Measurements from ENCODE around the gene KRT3. TPM values are rescaled to one million over a fixed set of nuclear protein-coding genes. Genes with fewer than 3 reads are reported as not detected.

Gene KRT3
- total and polyA plus RNA-seq, 9 donors, result 0.13 TPM; not detected in 8

- H3K27ac ChIP-seq (ENCODE audit: low read length), result no peak overlapping the region
- no peaks in the 10 kb centered on the region for H3K9me3 ChIP-seq (replicated peaks; ENCODE audit: control insufficient read depth, low read depth, low read length)
- no peak overlapping the region for H3K4me3 ChIP-seq (ENCODE audit: low read length)
- H3K36me3 ChIP-seq (ENCODE audit: control insufficient read depth, insufficient read depth, low read length), result no peaks in the 10 kb centered on the region
- DNase-seq, result no peak
- H3K4me1 ChIP-seq (ENCODE audit: control insufficient read depth, insufficient read depth, low read length), result no peaks in the 10 kb centered on the region
- 48% methylated on average over 4 of the region's 15 CpGs for WGBS (ENCODE audit: insufficient coverage)
- H3K27me3 ChIP-seq (ENCODE audit: control insufficient read depth, insufficient read depth, low read length), result peaks cover 20% of the 10 kb centered on the region
These were observed 39.5 kb upstream of the KRT3 start for GRCh38 chr12:52835271-52836041.

- no peaks in the 10 kb centered on the region for H3K36me3 ChIP-seq (ENCODE audit: control insufficient read depth, insufficient read depth, low read length)
- H3K27me3 ChIP-seq (ENCODE audit: control insufficient read depth, insufficient read depth, low read length), result peaks cover 24% of the 10 kb centered on the region
- 72% methylated on average over 3 of the region's 4 CpGs for WGBS (ENCODE audit: insufficient coverage)
- no peak overlapping the region for H3K27ac ChIP-seq (ENCODE audit: low read length)
- no peaks in the 10 kb centered on the region for H3K9me3 ChIP-seq (replicated peaks; ENCODE audit: control insufficient read depth, low read depth, low read length)
- no peak overlapping the region for H3K4me3 ChIP-seq (ENCODE audit: low read length)
- no peaks in the 10 kb centered on the region for H3K4me1 ChIP-seq (ENCODE audit: control insufficient read depth, insufficient read depth, low read length)
- DNase-seq, result no peak
These were observed 38.7 kb upstream of the KRT3 start for GRCh38 chr12:52834727-52835001.

GRCh38 chr12:52833922-52834726, 38.2 kb upstream of the KRT3 start, which contains the start of gene KRT79:
Gene KRT79 (minus strand): TSS chr12:52834311. CDS start chr12:52834260, 51 bp downstream.
- no peak for DNase-seq
- WGBS (ENCODE audit: insufficient coverage), result 87% methylated on average over 15 of the region's 22 CpGs
- Histone ChIP-seq H3K27ac (ENCODE audit: low read length) (no peak within 1 kb of the TSS), H3K27me3 (ENCODE audit: control insufficient read depth, insufficient read depth, low read length) (peaks cover 24% of the 10 kb centered on the region), H3K36me3 (ENCODE audit: control insufficient read depth, insufficient read depth, low read length) (no peaks in the 10 kb centered on the region), H3K4me1 (ENCODE audit: control insufficient read depth, insufficient read depth, low read length) (no peaks in the 10 kb centered on the region), H3K4me3 (ENCODE audit: low read length) (no peak within 1 kb of the TSS), H3K9me3 (replicated peaks; ENCODE audit: control insufficient read depth, low read depth, low read length) (no peaks in the 10 kb centered on the region)

GRCh38 chr12:52832985-52833905, 37.3 kb upstream of the KRT3 start:
- WGBS (ENCODE audit: insufficient coverage), result 78% methylated on average over 14 of the region's 20 CpGs

GRCh38 chr12:52832451-52832850, 36.5 kb upstream of the KRT3 start:
- WGBS (ENCODE audit: insufficient coverage), result 89% methylated on average over 1 of the region's 3 CpGs
- no peak for DNase-seq
- no peaks in the 10 kb centered on the region for H3K4me1 ChIP-seq (ENCODE audit: control insufficient read depth, insufficient read depth, low read length)
- no peak overlapping the region for H3K27ac ChIP-seq (ENCODE audit: low read length)
- H3K9me3 ChIP-seq (replicated peaks; ENCODE audit: control insufficient read depth, low read depth, low read length), result no peaks in the 10 kb centered on the region
- no peaks in the 10 kb centered on the region for H3K36me3 ChIP-seq (ENCODE audit: control insufficient read depth, insufficient read depth, low read length)
- H3K27me3 ChIP-seq (ENCODE audit: control insufficient read depth, insufficient read depth, low read length), result peaks cover 22% of the 10 kb centered on the region
- no peak overlapping the region for H3K4me3 ChIP-seq (ENCODE audit: low read length)

More at GRCh38 chr12:52832985-52833905, 37.3 kb upstream of the KRT3 start:
- Histone ChIP-seq H3K4me3 (ENCODE audit: low read length) (no peak overlapping the region), H3K27me3 (ENCODE audit: control insufficient read depth, insufficient read depth, low read length) (peaks cover 24% of the 10 kb centered on the region), H3K9me3 (replicated peaks; ENCODE audit: control insufficient read depth, low read depth, low read length) (no peaks in the 10 kb centered on the region), H3K27ac (ENCODE audit: low read length) (no peak overlapping the region), H3K4me1 (ENCODE audit: control insufficient read depth, insufficient read depth, low read length) (no peaks in the 10 kb centered on the region), H3K36me3 (ENCODE audit: control insufficient read depth, insufficient read depth, low read length) (no peaks in the 10 kb centered on the region)
- no peak for DNase-seq

GRCh38 chr12:52831251-52831650, 35.3 kb upstream of the KRT3 start:
- no peak for DNase-seq
- Histone ChIP-seq H3K27me3 (ENCODE audit: control insufficient read depth, insufficient read depth, low read length) (peaks cover 14% of the 10 kb centered on the region), H3K4me1 (ENCODE audit: control insufficient read depth, insufficient read depth, low read length) (no peaks in the 10 kb centered on the region), H3K9me3 (replicated peaks; ENCODE audit: control insufficient read depth, low read depth, low read length) (no peaks in the 10 kb centered on the region), H3K36me3 (ENCODE audit: control insufficient read depth, insufficient read depth, low read length) (no peaks in the 10 kb centered on the region), H3K27ac (ENCODE audit: low read length) (no peak overlapping the region), H3K4me3 (ENCODE audit: low read length) (no peak overlapping the region)
- 72% methylated on average over 7 of the region's 7 CpGs for WGBS (ENCODE audit: insufficient coverage)

GRCh38 chr12:52829986-52830770, 34.3 kb upstream of the KRT3 start:
- no peaks in the 10 kb centered on the region for H3K9me3 ChIP-seq (replicated peaks; ENCODE audit: control insufficient read depth, low read depth, low read length)
- H3K27me3 ChIP-seq (ENCODE audit: control insufficient read depth, insufficient read depth, low read length), result peaks cover 14% of the 10 kb centered on the region
- no peak for DNase-seq
- no peaks in the 10 kb centered on the region for H3K4me1 ChIP-seq (ENCODE audit: control insufficient read depth, insufficient read depth, low read length)
- WGBS (ENCODE audit: insufficient coverage), result 67% methylated on average over 6 of the region's 8 CpGs
- no peaks in the 10 kb centered on the region for H3K36me3 ChIP-seq (ENCODE audit: control insufficient read depth, insufficient read depth, low read length)
- H3K27ac ChIP-seq (ENCODE audit: low read length), result no peak overlapping the region
- H3K4me3 ChIP-seq (ENCODE audit: low read length), result no peak overlapping the region

- Histone ChIP-seq H3K4me1 (ENCODE audit: control insufficient read depth, insufficient read depth, low read length) (no peaks in the 10 kb centered on the region), H3K27me3 (ENCODE audit: control insufficient read depth, insufficient read depth, low read length) (peaks cover 18% of the 10 kb centered on the region), H3K27ac (ENCODE audit: low read length) (no peak overlapping the region), H3K36me3 (ENCODE audit: control insufficient read depth, insufficient read depth, low read length) (no peaks in the 10 kb centered on the region), H3K4me3 (ENCODE audit: low read length) (no peak overlapping the region), H3K9me3 (replicated peaks; ENCODE audit: control insufficient read depth, low read depth, low read length) (no peaks in the 10 kb centered on the region)
- no CpG with 5 or more reads among the region's 2 CpGs for WGBS (ENCODE audit: insufficient coverage)
- no peak for DNase-seq
These were observed 32.7 kb upstream of the KRT3 start for GRCh38 chr12:52828591-52829021.

- Histone ChIP-seq H3K27ac (ENCODE audit: low read length) (no peak overlapping the region), H3K27me3 (ENCODE audit: control insufficient read depth, insufficient read depth, low read length) (peaks cover 18% of the 10 kb centered on the region), H3K4me1 (ENCODE audit: control insufficient read depth, insufficient read depth, low read length) (no peaks in the 10 kb centered on the region), H3K4me3 (ENCODE audit: low read length) (no peak overlapping the region), H3K36me3 (ENCODE audit: control insufficient read depth, insufficient read depth, low read length) (no peaks in the 10 kb centered on the region), H3K9me3 (replicated peaks; ENCODE audit: control insufficient read depth, low read depth, low read length) (no peaks in the 10 kb centered on the region)
- DNase-seq, result no peak
These were observed 32.2 kb upstream of the KRT3 start for GRCh38 chr12:52828156-52828555.

Measured in muscle of leg (tissue), 11 donors.